Posterior vena cava (tissue), 2 donors: ENCODE measurements around the gene BLNK. TPM values are rescaled to one million over a fixed set of nuclear protein-coding genes. Genes with fewer than 3 reads are reported as not detected.
A peak's percentile ranks its signal among the peaks of the same experiment; 100 is the strongest.
"Not testable (repeated sequence)": the region's sequence is repeated elsewhere in the genome, so short reads cannot be mapped to it uniquely, and the experiment has no call there.

Source experiments
- DNase-seq: peaks from one replicate; pipeline ENCODE4 v3.0.0-alpha.2; 2020; ENCODE audit warnings: low spot score
- intact Hi-C, 2 donors: fragments of 100-400 bp; cut with DNase I; formaldehyde crosslinking; loops; one replicate each; pipeline versions ENCODE4 v1.14.1 to v1.14.2; 2022 to 2023
- long read RNA-seq, 2 donors: library from polyadenylated mRNA; unstranded; transcript quantifications; one replicate each; pipeline ENCODE4 v2.0.0, GENCODE V29; 2020 to 2021
- total RNA-seq, 2 donors: library from RNA; stranded (reverse); fragmentation: NEBNext Ultra II Directional; extraction: Animal tissue kit (Norgen Biotek cat#: 25700); gene quantifications; one replicate each; pipeline ENCODE4 v1.2.1, GENCODE V29; 2021
- donor health status: DM: yes; HTN: yes; CAD: no.
- donor health status: DM: yes; HTN: yes; CAD: no.

Gene BLNK
- total RNA-seq: 1 to 10 TPM; 3.2 to 4.1 TPM
- long read RNA-seq, donor 1, partial matches to known transcripts: 0 of 2 reads
- long read RNA-seq, donor 1, other reads (novel, unspliced or antisense): 2 of 2 reads
- long read RNA-seq, donor 2: 0 reads

DNA sequence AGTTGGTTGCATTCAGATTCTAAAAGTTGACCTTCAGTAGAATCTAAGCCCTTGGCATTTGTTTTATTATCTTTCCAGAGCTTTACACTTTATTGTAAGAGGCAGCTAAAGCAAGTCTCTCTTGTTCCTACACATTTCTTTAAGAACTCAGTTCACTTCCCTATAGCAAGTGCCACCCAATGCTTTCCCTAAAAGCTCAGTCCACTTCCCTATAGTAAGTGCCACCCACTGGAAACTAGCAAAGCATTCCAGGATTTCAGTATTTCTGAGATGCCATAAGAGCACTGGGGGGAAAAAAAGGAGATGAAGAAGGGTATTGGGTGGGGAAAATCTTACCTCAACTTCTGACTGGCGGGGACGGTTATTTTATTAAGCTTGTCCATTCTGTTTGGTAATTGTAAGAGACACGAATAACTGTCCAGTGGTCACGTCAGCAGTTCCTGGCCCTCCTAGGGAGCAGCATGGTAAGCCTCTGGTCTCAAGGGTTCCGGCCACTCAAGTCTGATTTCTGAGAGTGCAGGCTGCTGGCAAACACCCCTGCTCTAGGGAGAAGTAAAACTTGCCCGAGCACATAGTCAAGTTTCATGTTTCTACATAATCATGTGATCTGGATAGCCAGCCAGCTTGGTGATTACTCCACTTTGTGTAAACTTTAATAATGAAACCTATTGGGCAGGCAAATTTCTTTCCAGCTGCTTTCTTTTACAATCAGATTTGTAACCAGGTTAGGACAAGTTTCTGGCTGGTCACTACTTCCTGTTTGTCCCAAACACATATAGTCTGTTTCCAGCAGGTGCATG, at the start of gene BLNK:
TSS of gene BLNK (minus strand) at position 554 of the 800 bp plus-strand sequence. CDS start at position 383, 171 bp downstream.
- peak; percentile 86 for DNase-seq
- intact Hi-C loops: no loop called here

DNA sequence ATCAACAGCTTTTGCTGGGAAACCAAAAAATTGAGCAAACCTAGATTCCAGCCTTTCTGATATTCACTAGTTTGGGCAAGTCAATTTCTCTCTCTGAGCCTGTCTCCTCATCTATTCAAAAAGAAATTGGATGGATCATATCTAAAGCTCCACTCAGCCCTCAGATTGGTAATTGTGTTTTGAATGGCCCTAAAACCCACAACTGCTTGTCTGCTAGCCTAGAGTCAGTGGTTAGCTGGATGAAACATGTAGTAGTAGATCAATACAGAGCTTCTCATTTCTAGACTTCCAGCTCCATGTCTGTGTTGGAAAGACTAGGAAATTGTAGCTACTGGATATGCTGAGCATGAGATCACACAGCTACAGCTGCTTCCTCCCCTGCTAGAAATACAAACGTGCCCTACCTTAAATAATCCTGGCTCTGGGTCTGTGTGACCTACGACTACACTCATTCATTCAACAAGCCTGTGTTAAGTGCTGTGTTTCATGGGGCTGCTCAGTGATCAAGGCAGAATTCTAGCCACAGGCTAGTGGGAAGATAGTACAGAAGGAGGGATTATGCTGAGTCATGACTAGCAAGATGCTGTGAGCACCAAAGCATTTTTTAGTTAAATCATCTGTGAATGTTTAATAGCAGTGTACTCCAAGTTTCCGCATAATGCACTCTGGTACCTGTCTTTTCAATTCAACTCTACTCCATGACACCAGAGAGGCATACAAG, 48.5 kb upstream of the BLNK start:
- intact Hi-C loops: no loop called here
- no peak for DNase-seq

DNA sequence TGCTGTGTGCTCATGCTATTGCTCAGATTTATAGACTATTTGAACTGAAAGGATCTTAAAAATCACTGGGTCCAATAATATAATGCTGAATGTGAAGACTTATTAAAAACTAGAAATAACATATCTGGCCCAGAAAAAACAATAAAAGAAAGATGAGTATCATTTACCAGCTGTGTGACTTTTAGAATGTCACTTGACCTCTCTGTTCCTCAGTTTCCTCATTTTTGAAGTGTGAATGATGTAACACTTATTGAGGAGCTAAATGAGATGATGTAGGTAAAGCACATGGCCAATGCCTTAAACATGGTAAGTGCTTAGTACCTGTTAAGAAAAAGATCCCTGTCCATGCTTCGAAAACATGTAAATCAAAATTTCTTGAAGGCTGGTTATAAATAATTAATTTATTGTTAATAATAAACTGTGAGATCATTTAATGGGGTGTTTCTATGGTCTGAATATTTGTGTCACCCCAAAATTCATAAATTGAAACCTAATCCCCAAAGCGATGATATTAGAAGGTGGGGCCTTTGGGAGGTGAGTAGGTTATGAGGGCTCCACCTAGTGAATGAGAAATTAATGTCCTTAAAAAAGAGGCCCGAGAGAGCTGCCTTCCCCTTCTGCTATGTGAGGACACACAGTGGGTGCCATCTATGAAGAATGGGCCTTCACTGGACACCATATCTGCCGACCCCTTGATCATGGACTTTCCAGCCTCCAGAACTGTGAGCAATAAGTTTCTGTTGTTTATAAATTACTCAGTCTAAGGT, 45.9 kb upstream of the BLNK start:
- intact Hi-C loops: no loop called here
- DNase-seq: no peak

DNA sequence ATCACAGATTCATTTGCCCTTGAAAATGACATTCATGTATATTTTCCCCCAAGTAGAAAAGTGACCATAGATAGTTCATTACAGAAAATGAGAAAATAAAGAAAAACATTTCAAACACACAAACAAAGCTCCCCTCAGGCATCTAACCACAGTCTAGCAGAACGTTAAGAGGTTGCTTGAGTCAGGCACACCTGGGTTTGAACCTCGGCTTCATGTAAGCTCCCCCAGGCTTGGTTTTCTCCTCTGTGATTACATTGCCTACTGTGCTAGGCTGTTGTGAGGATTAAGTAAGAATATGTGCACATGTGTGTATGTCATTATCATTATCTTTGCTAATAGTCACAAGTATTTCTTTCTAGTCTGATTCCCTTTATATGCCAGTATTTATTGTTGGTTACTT, 42.0 kb upstream of the BLNK start:
- DNase-seq: no peak
- intact Hi-C loops: no loop called here

DNA sequence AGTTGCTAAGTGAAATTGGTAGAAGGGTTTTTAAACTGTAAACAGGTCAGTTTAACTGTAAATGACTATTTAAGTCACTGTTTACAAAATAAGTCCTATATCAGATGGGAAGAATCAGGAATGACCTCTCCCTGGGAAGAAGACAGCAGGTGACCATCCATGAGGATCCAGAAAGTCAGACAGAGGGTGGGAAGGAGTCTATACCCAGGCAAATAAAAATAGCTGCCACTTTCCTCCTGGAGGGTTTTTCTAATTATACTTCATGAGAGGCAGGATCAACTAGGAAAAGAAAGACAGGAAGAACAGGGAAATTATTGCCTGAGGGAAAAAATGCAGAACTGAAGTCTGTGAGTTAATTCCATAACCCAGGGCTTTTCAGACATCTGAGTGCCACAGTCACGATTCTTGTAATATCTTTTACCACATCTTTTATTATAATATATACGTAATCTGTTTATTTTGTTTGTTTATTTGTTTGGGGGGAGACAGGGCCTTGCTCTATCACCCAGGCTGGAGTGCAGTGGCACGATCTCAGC, 39.9 kb upstream of the BLNK start:
- intact Hi-C loops: no loop called here
- no peak for DNase-seq

DNA sequence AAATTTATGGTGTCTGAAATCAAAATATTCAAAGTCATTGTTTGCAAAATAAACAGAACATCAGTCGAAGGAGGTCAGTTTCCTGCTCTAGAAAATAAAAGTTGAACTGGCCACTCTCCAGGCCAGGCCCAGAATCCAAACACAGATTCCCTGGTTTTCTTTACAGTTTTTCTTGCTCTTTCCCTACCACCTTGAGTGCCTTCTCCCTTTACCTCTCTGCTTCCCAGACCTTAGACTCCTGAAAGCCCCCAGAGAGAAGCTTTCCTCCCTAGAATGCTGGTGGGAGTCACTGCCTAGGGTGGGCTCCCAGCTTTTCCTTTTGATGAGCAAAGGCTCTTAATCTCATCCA, 38.9 kb upstream of the BLNK start:
- no peak for DNase-seq
- intact Hi-C loops: no loop called here

DNA sequence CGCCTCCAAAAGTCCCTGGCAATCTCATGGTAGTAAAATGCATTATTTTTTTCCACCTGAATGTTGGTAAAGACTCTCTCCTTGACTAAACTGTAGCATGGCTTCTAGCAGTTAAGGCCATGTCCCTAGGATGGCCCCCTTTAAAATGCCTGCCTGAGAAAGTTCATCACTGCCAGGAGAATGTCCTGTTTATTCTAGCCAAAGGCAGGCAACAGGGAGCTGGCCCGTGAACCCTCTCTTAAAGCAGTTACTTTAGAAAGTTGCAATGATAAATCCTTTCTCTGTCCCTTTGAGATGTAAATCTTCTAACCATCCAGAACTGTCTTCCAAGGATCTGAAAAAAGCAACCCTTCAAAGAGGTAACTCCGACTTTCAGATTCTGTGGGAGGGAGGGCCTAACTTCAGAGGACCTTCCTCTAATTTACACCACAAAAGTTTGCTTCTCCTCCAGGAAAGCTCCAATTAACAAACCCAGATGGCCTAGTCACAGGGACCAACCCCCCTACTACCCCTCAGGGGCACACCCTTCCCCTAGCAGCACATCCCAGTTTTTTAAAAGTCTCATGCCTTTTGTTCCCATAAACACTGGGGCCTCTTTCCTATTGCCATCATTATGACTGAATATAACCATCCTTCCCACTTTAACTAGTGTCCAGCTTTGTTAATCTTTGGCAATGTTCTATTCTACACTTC, 38.4 kb upstream of the BLNK start:
- DNase-seq: no peak
- intact Hi-C loops: no loop called here

DNA sequence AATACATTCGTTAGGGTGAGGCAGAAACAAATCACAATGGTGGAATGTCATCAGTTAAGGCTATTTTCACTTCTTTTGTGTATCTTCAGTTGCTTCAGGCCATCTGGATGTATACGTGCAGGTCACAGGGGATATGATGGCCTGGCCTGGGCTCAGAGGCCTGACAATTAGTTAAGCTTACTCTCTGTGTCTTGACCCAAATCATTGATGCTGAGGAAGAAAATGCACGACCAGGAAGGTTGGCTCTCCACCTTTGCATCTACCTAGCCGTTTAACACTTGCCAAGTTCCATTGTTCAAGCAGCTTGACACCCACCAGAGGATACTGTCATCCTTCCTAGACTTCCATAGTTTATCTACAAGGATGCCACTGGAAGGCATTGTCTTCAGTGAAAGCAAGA, 37.5 kb upstream of the BLNK start:
- DNase-seq, intact Hi-C loops: not testable (repeated sequence)

DNA sequence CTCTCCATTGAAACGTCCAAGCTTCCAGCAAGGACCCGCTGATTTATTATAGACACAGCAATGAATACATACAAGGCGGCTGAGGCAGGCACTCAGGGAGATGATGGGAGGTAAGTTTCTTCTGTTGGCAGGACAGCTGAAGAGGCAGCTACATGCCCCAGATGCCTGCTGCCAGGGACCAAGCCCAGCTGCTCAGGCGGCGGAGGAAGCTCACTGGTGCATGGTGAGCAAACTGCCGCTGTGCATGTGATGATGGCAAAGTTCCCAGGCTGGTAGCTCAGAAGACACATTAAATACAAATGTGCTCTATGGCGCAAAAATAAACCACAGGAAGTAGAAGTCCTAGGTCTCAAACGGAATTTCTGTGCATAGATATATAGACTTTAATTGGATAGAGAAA, 35.1 kb upstream of the BLNK start:
- DNase-seq: peak; percentile 85
- intact Hi-C loops: no loop called here

DNA sequence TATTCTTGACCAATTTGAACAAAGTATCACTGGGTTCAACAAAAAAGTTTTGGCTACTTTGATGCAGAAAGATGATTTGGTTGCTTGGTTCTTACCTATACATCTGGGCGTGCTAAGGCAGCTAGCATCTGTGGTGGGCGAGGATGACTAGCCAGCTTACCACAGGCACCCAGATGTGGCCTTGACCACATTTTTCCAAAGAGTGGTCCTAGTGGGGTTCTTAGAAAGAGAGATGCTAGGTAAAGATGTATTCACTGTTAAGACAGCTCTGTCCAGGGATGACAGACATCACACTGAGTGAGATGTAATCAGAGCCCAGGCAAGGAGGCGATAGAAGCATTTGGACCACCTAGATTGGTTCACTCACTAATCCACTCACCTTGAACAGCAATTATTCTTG, 33.6 kb upstream of the BLNK start:
- DNase-seq: no peak
- intact Hi-C loops: no loop called here

DNA sequence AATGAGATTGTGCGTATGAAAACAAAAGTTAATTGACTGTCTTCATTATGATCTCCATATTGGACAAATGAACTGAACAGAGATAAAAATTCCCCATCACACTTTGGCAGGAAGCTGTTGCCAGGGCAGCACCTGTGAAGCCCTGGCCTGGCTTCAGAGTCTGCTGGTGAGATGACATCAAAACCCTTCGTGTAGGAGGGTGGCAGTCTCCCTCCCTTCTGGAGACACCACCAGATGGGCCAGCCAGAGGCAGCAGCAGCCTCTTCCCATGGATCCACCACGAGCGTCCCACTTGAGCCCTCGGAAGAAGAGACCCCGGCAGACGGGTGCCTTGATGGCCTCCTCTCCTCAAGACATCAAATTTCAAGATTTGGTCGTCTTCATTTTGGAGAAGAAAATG, 32.9 kb upstream of the BLNK start, which contains the start of gene DNTT:
TSS of gene DNTT (plus strand) at position 205 of the 400 bp plus-strand sequence. CDS start at position 269, 64 bp downstream.
- DNase-seq: no peak
- intact Hi-C loops: no loop called here

DNA sequence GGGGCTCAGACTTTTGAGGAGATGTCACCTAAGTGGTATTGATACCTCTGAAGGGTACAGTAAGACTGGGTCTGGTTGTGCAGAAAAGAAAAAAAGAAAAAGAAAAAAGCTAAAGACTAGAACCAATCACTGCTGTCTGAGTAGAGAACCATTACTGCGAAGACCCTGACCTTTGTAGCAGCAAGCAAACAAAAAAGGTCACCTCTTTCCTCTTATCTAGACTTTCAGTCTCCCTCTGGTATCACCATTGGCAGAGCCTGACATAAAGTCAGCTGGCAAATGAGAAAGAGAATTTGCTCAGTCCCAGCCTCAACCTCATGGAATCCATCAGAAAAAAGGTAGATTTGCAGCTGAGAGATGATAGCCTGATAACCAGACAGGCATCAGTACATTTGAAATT, 30.2 kb upstream of the BLNK start:
- intact Hi-C loops: no loop called here
- DNase-seq: no peak

DNA sequence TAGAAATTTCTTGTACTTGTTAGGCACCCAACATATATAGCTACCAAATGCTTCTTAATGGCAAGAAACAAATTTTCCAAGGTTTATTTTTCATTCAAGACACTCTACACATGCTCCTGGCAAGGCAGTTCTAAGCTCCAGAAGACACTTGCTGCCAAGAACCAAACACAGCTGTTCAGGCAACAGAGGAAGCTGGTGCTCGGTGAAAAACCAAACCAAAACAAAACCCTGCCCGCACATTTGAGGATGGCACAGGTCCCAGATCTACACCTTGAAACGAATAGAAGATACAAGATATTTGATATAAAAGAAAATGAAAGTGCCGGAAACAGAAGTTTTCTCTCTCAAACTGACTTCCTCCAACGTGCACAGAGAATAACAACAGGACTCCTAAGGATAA, 28.0 kb upstream of the BLNK start:
- intact Hi-C loops: no loop called here

DNA sequence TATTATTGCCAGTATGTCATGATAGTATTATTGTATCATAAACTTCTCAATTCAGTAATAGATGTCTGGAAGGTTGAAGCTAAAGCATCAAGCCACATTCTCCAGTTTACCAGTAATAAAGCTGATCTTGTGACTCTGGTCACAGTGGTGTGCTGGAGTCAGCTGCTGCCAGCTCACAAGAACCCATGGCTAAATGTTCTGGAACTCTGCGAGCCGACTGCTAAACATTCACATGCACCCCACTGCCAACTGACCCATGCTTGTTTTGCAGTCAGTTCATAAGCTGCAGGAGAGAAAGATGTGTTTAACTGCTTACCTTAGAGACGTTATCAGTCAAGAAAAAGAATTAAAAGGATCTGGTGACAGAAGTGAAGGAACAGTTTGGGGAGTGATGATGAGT, 27.0 kb upstream of the BLNK start:
- DNase-seq: no peak
- intact Hi-C loops: no loop called here

More for the DNA sequence above, 28.0 kb upstream of the BLNK start:
- no peak for DNase-seq

DNA sequence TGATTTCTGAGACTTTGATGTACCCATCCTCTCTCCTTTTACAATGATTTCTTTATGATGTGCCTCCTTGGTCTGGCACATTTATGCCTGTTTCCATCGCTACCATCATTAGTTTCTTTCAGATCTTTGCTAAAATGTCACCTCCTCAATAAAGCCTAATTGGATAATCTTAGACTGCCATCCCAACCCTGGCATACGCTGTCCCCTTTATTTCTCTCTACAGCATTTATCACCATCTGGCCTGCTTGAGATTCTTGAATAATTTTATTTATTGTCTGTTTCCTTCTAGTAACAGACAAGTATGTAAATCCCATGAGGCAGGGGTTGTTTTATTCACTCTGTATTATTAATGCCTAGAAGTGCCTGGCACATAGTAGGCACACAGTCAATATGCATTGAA, 26.1 kb upstream of the BLNK start:
- intact Hi-C loops: no loop called here

DNA sequence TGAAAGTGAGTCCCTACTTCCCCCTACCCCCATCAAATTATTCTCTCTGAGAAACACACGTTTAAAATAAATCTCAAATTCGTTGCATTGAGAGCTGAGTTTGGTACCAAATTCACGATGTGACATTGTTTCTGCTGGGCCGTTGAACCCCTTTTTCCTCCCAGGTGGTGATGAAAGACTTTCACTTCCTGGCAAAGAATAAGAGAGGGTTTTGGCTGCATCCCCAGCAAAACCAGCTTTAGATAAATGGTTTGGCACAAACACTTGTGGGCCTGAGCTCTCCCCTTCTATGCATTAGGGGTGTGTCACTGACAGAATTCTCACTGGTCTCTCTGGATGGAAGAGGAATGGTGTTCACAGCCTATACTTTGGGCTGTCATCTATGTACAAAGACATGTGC, 24.1 kb upstream of the BLNK start:
- intact Hi-C loops: no loop called here
- no peak for DNase-seq

More for the DNA sequence above, 26.1 kb upstream of the BLNK start:
- DNase-seq: no peak

DNA sequence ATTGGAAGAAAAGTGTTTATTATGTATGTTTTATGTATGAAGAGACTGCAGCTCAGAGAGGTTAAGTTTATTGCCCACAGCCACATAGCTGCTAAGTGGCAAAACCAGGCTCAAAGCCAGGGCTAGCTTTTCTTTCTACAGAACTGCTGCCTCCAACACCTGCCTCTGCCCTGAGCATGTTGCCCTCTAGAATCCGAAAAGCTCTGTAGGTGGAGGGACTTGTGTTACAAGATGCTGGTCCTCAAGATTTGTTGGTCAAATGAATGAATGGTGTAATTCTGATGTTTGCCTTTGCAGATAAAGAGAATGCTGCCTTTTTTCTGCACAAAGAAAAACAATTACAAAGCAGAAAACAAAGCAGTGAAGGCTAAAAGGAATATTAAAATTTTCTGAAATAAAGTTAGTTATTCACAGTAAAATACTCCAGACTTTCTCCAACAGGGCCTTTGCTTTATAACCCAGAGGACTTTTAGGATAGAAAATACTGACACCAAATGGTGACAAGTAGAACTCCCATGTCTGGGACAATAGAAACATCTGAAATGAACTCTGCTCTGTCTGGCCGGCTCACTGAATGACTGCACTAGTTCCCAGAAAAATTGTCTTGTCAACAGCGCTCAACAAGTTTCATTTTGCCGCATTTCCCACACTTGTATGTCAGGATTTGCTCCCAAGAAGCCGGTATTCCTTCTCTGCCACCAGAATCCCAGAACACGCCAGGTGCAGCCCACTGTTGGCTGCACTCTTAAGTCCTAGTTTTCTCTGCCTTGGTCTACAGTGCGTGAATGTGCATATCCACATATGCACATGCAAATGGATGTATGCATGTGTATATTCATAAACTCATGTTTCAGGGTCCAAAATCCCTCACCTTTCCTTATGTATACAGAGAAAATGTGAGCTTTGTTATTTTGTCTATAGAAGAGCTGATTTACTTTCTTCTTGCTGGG, 21.9 kb upstream of the BLNK start:
- DNase-seq: no peak
- intact Hi-C loops: loop anchor here (5.0 kb wide), 2 partner anchors 61 to 66 kb away; no protein-coding TSS in a partner anchor
